ENCODE data around the gene SIPA1L3. TPM values are rescaled to one million over a fixed set of nuclear protein-coding genes. Genes with fewer than 3 reads are reported as not detected.

SIPA1L3 gene
- polyA plus RNA-seq, 1 of the 3 experiments (the other 2 are of a cell fraction) = 11.6 TPM

- ChIA-PET POLR2A (no interaction called here), CTCF (no interaction called here)
- H3K9me3 ChIP-seq = no peaks in the 10 kb centered on the region
- no peaks in the 10 kb centered on the region for H3F3A ChIP-seq (replicated peaks; ENCODE audit: insufficient read depth)
- H3K4me1 ChIP-seq (ENCODE audit: control insufficient read depth in 1 of 2, insufficient read depth in 2 of 2, low read depth in 1 of 2, low read length in 1 of 2) = peaks cover 4 to 22% of the 10 kb centered on the region in 2 experiments; a peak in 1 of 4 replicates
- H3K79me2 ChIP-seq (ENCODE audit: insufficient read depth) = no peaks in the 10 kb centered on the region
- TF ChIP-seq SIN3A (IDR thresholded peaks at IDR 0.05; ENCODE audit: borderline replicate concordance, low read depth, low read length) (no peak), NRF1 (IDR thresholded peaks at IDR 0.05; ENCODE audit: low read depth, low read length) (no peak), PBX3 (IDR thresholded peaks at IDR 0.05) (no peak), RXRA (IDR thresholded peaks at IDR 0.05; ENCODE audit: borderline replicate concordance, low read depth) (no peak), TCF12 (IDR thresholded peaks at IDR 0.05) (no peak)
- TF ChIP-seq, protein P1, sequence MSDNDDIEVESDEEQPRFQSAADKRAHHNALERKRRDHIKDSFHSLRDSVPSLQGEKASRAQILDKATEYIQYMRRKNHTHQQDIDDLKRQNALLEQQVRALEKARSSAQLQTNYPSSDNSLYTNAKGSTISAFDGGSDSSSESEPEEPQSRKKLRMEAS (IDR thresholded peaks at IDR 0.05; ENCODE audit: low read depth) = no peak
- TF ChIP-seq, protein P2, sequence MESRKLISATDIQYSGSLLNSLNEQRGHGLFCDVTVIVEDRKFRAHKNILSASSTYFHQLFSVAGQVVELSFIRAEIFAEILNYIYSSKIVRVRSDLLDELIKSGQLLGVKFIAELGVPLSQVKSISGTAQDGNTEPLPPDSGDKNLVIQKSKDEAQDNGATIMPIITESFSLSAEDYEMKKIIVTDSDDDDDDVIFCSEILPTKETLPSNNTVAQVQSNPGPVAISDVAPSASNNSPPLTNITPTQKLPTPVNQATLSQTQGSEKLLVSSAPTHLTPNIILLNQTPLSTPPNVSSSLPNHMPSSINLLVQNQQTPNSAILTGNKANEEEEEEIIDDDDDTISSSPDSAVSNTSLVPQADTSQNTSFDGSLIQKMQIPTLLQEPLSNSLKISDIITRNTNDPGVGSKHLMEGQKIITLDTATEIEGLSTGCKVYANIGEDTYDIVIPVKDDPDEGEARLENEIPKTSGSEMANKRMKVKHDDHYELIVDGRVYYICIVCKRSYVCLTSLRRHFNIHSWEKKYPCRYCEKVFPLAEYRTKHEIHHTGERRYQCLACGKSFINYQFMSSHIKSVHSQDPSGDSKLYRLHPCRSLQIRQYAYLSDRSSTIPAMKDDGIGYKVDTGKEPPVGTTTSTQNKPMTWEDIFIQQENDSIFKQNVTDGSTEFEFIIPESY (IDR thresholded peaks at IDR 0.05; ENCODE audit: borderline replicate concordance, low read depth) = peak; percentile 58; the same call in 1 of the 2 replicates
- peaks cover 0 to 7% of the 10 kb centered on the region in 2 experiments for H3K36me3 ChIP-seq (replicated peaks in 1 of 2; ENCODE audit: control insufficient read depth in 1 of 2, insufficient read depth in 2 of 2, low read length in 1 of 2)
- no peaks in the 10 kb centered on the region for H3K27me3 ChIP-seq (ENCODE audit: insufficient read depth)
- no peak overlapping the region for H2AFZ ChIP-seq (ENCODE audit: low read depth)
- no peak for DNase-seq
- H4K20me1 ChIP-seq (ENCODE audit: insufficient read depth) = no peaks in the 10 kb centered on the region
- peak overlapping the region in 1 of 2 experiments; percentile 53; a peak in 2 of 4 replicates for H3K27ac ChIP-seq (ENCODE audit: low read depth in 2 of 2, low read length in 1 of 2)
- no peak overlapping the region for H3K4me3 ChIP-seq (ENCODE audit: low read depth in 2 of 2, low read length in 1 of 2)
- H3K9me2 ChIP-seq = no peaks in the 10 kb centered on the region
- no peak overlapping the region for H3K4me2 ChIP-seq
- H3K9ac ChIP-seq = no peak overlapping the region
- 84% methylated on average over 24 of the region's 24 CpGs for WGBS (ENCODE audit: low lambda C conversion rate)
Observed at GRCh38 chr19:38213911-38214625, 307.1 kb downstream of the SIPA1L3 start.

DNA sequence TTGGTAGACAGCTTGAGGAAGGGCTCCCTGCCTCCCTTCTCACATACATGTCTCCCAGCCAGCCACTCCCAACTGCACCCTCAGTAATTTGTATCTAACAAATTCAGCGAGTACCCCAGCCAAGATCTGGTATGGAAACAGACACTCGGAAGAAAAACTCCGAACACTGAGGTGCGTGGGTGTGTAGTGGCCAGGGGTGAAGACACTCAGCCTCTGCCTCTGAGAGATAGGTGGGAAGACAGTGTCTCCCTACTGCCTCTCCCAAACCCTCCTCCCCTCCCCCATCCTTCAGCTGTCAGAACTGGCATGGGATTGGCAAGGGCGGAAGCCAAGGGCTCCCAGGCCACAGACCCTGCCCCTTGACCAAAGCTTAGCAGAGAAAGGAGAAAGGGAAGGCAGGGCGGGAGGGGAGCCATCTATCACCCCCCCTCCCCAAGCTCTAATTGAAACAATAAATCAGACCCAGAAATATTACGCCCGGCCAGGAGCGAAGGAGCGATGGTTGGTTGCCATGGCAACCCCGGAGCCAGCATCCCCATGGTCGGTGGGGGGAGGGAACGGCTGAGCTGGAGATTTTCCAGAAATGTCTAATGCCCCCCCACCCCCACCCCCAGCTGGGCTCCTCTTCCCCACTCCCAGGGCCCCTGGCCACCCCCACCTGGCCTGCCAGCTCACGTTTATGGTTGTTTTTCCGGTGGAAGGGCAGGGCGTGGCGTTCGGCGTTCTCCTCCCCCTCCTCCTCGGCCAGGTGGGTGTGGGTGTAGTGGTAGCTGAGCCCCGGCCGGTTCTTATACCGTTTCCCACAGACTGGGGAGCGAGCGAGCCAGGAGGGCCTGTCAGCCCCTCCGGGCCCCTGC is 310.0 kb downstream of the SIPA1L3 start:
- POLR2A ChIA-PET = no interaction called here
- no peak for TF ChIP-seq MXI1 (IDR thresholded peaks at IDR 0.05; ENCODE audit: low read depth, low read length)
- no peak for TF ChIP-seq SIN3A (IDR thresholded peaks at IDR 0.05; ENCODE audit: borderline replicate concordance, low read depth, low read length)
- no peak for TF ChIP-seq GATA2 (CRISPR knock-in tag; IDR thresholded peaks at IDR 0.05)
- no peak for TF ChIP-seq TCF12 (IDR thresholded peaks at IDR 0.05)
- TF ChIP-seq RFX5 (IDR thresholded peaks at IDR 0.05; ENCODE audit: low read length) = no peak
- TF ChIP-seq, protein P1 (IDR thresholded peaks at IDR 0.05; ENCODE audit: low read depth) = no peak
- TF ChIP-seq, protein P3, sequence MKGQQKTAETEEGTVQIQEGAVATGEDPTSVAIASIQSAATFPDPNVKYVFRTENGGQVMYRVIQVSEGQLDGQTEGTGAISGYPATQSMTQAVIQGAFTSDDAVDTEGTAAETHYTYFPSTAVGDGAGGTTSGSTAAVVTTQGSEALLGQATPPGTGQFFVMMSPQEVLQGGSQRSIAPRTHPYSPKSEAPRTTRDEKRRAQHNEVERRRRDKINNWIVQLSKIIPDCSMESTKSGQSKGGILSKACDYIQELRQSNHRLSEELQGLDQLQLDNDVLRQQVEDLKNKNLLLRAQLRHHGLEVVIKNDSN (IDR thresholded peaks at IDR 0.05; ENCODE audit: borderline replicate concordance, low read depth) = no peak
- no peak for TF ChIP-seq NRF1 (IDR thresholded peaks at IDR 0.05; ENCODE audit: low read depth, low read length)
- TF ChIP-seq CHD2 (IDR thresholded peaks at IDR 0.05; ENCODE audit: low read length, partially characterized antibody) = no peak
- TF ChIP-seq REST (IDR thresholded peaks at IDR 0.05; ENCODE audit: low read depth, low read length) = no peak
- no peak for TF ChIP-seq YY1 (IDR thresholded peaks at IDR 0.05; ENCODE audit: low read depth)

More for the DNA sequence above, 310.0 kb downstream of the SIPA1L3 start:
- DNase-seq = peak; percentile 65
- WGBS (ENCODE audit: low lambda C conversion rate) = 84% methylated on average over 26 of the region's 26 CpGs
- H3K9me3 ChIP-seq = no peaks in the 10 kb centered on the region
- no peaks in the 10 kb centered on the region for H3K79me2 ChIP-seq (ENCODE audit: insufficient read depth)
- CTCF ChIA-PET = interaction anchor here (0.6 to 1.6 kb wide), 4 partner anchors 8 to 314 kb away, joined by 3 to 5 read pairs (median 3); no protein-coding TSS in a partner anchor
- no peak overlapping the region for H3K4me3 ChIP-seq (ENCODE audit: low read depth in 2 of 2, low read length in 1 of 2)
- peaks cover 0 to 7% of the 10 kb centered on the region in 2 experiments for H3K36me3 ChIP-seq (replicated peaks in 1 of 2; ENCODE audit: control insufficient read depth in 1 of 2, insufficient read depth in 2 of 2, low read length in 1 of 2)
- H3K9ac ChIP-seq = no peak overlapping the region
- no peak overlapping the region for H2AFZ ChIP-seq (ENCODE audit: low read depth)
- H3K27ac ChIP-seq (ENCODE audit: low read depth in 2 of 2, low read length in 1 of 2) = no peak overlapping the region
- no peaks in the 10 kb centered on the region for H3F3A ChIP-seq (replicated peaks; ENCODE audit: insufficient read depth)
- no peak overlapping the region for H3K4me2 ChIP-seq
- H3K4me1 ChIP-seq (ENCODE audit: control insufficient read depth in 1 of 2, insufficient read depth in 2 of 2, low read depth in 1 of 2, low read length in 1 of 2) = no peaks in the 10 kb centered on the region
- no peaks in the 10 kb centered on the region for H4K20me1 ChIP-seq (ENCODE audit: insufficient read depth)
- H3K27me3 ChIP-seq (ENCODE audit: insufficient read depth) = no peaks in the 10 kb centered on the region
- no peaks in the 10 kb centered on the region for H3K9me2 ChIP-seq

Data from SK-N-SH (cell line).